Measurements from ENCODE around the gene FOXN3. TPM values are rescaled to one million over a fixed set of nuclear protein-coding genes. Genes with fewer than 3 reads are reported as not detected.

FOXN3 gene
- total and polyA plus RNA-seq, 10 of the 15 experiments (the other 5 are each of a cell fraction or from before 2014, with no cell fraction given), result 4.5 to 68.9 (median 29.7) TPM

DNA sequence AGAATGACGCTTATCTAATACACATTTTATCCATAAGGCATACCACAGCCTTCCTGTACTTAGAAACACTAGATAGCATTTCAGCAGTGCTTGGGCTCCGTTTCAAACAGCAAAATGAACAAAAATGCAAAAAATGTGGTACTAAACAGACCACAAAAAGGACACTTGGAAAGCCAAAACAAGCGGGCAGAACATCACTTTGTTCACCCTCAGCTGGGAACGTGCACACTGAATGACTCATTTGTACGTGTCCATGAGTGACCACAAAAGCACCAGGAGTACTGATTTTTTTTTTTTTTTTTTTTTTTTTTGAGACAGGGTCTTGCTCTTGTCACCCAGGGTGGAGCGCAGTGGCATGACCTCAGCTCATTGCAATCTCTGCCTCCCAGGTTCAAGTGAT is 8.9 kb upstream of the FOXN3 start (continued):
- TF ChIP-seq E2F8 (IDR thresholded peaks at IDR 0.05; ENCODE audit: low read depth, partially characterized antibody) (no peak), KDM1A (IDR thresholded peaks at IDR 0.05; ENCODE audit: borderline replicate concordance) (no peak), HDGF (IDR thresholded peaks at IDR 0.05) (no peak), POLR2A (IDR thresholded peaks at IDR 0.05; ENCODE audit: low read depth, low read length) (no peak), SMARCA5 (IDR thresholded peaks at IDR 0.05) (no peak), CHD2 (IDR thresholded peaks at IDR 0.05; ENCODE audit: borderline replicate concordance, low read depth, low read length) (no peak), NR2C1 (IDR thresholded peaks at IDR 0.05) (no peak), RFX5 (IDR thresholded peaks at IDR 0.05; ENCODE audit: low read depth, low read length) (no peak), BMI1 (IDR thresholded peaks at IDR 0.05; ENCODE audit: borderline replicate concordance) (no peak), JUNB (IDR thresholded peaks at IDR 0.05) (peak; percentile 75), RB1 (IDR thresholded peaks at IDR 0.05; ENCODE audit: borderline replicate concordance) (no peak), IRF3 (IDR thresholded peaks at IDR 0.05) (no peak), NFYB (IDR thresholded peaks at IDR 0.05; ENCODE audit: insufficient read depth, low read depth, low read length) (no peak), ATF2 (IDR thresholded peaks at IDR 0.05; ENCODE audit: low read length) (peak; percentile 65; the same call in 1 of the 2 replicates), JUND (IDR thresholded peaks at IDR 0.05; ENCODE audit: low read depth, low read length) (peak; percentile 36; the same call in 1 of the 2 replicates), IRF4 (IDR thresholded peaks at IDR 0.05; ENCODE audit: low read depth, low read length) (peak; percentile 62; the same call in 1 of the 2 replicates), TAF1 (IDR thresholded peaks at IDR 0.05; ENCODE audit: borderline replicate concordance, low read depth, low read length) (no peak), MLLT1 (IDR thresholded peaks at IDR 0.05) (0 out of 2 replicates have a peak, but pooled peaks have one; percentile 32), ATF7 (IDR thresholded peaks at IDR 0.05; ENCODE audit: low read depth) (peak; percentile 49; the same call in 1 of the 2 replicates)
- TF ChIP-seq, protein P1, sequence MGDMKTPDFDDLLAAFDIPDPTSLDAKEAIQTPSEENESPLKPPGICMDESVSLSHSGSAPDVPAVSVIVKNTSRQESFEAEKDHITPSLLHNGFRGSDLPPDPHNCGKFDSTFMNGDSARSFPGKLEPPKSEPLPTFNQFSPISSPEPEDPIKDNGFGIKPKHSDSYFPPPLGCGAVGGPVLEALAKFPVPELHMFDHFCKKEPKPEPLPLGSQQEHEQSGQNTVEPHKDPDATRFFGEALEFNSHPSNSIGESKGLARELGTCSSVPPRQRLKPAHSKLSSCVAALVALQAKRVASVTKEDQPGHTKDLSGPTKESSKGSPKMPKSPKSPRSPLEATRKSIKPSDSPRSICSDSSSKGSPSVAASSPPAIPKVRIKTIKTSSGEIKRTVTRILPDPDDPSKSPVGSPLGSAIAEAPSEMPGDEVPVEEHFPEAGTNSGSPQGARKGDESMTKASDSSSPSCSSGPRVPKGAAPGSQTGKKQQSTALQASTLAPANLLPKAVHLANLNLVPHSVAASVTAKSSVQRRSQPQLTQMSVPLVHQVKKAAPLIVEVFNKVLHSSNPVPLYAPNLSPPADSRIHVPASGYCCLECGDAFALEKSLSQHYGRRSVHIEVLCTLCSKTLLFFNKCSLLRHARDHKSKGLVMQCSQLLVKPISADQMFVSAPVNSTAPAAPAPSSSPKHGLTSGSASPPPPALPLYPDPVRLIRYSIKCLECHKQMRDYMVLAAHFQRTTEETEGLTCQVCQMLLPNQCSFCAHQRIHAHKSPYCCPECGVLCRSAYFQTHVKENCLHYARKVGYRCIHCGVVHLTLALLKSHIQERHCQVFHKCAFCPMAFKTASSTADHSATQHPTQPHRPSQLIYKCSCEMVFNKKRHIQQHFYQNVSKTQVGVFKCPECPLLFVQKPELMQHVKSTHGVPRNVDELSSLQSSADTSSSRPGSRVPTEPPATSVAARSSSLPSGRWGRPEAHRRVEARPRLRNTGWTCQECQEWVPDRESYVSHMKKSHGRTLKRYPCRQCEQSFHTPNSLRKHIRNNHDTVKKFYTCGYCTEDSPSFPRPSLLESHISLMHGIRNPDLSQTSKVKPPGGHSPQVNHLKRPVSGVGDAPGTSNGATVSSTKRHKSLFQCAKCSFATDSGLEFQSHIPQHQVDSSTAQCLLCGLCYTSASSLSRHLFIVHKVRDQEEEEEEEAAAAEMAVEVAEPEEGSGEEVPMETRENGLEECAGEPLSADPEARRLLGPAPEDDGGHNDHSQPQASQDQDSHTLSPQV (IDR thresholded peaks at IDR 0.05), result no peak
- TF ChIP-seq, protein P2, sequence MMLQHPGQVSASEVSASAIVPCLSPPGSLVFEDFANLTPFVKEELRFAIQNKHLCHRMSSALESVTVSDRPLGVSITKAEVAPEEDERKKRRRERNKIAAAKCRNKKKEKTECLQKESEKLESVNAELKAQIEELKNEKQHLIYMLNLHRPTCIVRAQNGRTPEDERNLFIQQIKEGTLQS (IDR thresholded peaks at IDR 0.05; ENCODE audit: borderline replicate concordance, extremely low read depth, low read depth, low read length), result no peak
